ENCODE measurements around the gene OSCP1. TPM values are rescaled to one million over a fixed set of nuclear protein-coding genes. Genes with fewer than 3 reads are reported as not detected.
A peak's percentile ranks its signal among the peaks of the same experiment; 100 is the strongest.

Gene OSCP1
- total and polyA plus RNA-seq, 2 donors (not counting 3 experiments of a cell fraction or from before 2014, with no cell fraction given), result 4.6 to 8.3 TPM

DNA sequence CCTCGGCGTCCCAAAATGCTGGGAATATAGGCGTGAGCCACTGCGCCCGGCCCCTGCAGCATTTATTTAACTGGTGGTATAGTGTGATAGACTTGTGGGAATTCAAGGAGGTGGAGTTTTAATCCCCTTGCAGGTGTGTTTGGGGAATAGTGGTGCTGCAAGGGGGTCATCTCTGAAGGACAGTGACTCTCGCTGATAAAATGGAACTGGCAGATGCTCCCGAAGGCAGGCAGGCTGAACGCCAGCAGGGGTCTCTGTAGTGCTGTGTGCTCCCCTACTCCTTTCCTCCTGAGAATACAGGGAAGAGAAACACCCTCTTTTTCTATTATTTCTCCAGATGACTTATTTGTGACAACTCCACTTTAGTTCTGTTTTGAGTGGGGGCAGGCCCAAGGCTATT is 4.0 kb downstream of the OSCP1 start:
- TF ChIP-seq, protein P1, sequence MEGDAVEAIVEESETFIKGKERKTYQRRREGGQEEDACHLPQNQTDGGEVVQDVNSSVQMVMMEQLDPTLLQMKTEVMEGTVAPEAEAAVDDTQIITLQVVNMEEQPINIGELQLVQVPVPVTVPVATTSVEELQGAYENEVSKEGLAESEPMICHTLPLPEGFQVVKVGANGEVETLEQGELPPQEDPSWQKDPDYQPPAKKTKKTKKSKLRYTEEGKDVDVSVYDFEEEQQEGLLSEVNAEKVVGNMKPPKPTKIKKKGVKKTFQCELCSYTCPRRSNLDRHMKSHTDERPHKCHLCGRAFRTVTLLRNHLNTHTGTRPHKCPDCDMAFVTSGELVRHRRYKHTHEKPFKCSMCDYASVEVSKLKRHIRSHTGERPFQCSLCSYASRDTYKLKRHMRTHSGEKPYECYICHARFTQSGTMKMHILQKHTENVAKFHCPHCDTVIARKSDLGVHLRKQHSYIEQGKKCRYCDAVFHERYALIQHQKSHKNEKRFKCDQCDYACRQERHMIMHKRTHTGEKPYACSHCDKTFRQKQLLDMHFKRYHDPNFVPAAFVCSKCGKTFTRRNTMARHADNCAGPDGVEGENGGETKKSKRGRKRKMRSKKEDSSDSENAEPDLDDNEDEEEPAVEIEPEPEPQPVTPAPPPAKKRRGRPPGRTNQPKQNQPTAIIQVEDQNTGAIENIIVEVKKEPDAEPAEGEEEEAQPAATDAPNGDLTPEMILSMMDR (IDR thresholded peaks at IDR 0.05; ENCODE audit: extremely low read depth in 1 of 2, insufficient read depth in 1 of 2, low read depth in 1 of 2, low read length in 2 of 2), result peak; percentile 17 to 41
- TF ChIP-seq FOS (IDR thresholded peaks at IDR 0.05; ENCODE audit: borderline replicate concordance, insufficient read depth, low read length) (no peak), JUN (IDR thresholded peaks at IDR 0.05; ENCODE audit: borderline replicate concordance, insufficient read depth, insufficient read length, low read depth) (no peak), MYC (IDR thresholded peaks at IDR 0.05; ENCODE audit: low read depth, low read length) (no peak), POLR2A (IDR thresholded peaks at IDR 0.05; ENCODE audit: low read depth, low read length) (no peak)
- no peak overlapping the region for H3K4me2 ChIP-seq (ENCODE audit: insufficient read depth, low read length)
- no peaks in the 10 kb centered on the region for H3K36me3 ChIP-seq (ENCODE audit: control insufficient read depth in 2 of 2, extremely low read depth in 1 of 2, insufficient read depth in 2 of 2, low read length in 2 of 2)
- no TSS peak for BruUV-seq (replicated peaks)
- FAIRE-seq (no peak), DNase-seq (ENCODE audit: low read depth, low spot score) (no peak)
- H3K27me3 ChIP-seq (ENCODE audit: control insufficient read depth in 2 of 2, insufficient read depth in 2 of 2, low read length in 2 of 2), result no peaks in the 10 kb centered on the region
- no peaks in the 10 kb centered on the region for H3K9me1 ChIP-seq (replicated peaks; ENCODE audit: control insufficient read depth, extremely low read depth, insufficient read depth, low read length)
- intact Hi-C loops (cut with micrococcal nuclease) (no loop called here), dilution Hi-C loops (cut with MboI; ENCODE audit: extremely low pct_ligation_motif_present, low sequenced_read_pairs) (no loop called here)
- CTCF ChIA-PET, result no interaction called here
- no peaks in the 10 kb centered on the region for H4K20me1 ChIP-seq (replicated peaks; ENCODE audit: control insufficient read depth, extremely low read depth, insufficient read depth, low read length)
- H3K9me3 ChIP-seq (replicated peaks; ENCODE audit: control insufficient read depth, insufficient read depth, low read length), result no peaks in the 10 kb centered on the region
- H3K9ac ChIP-seq (replicated peaks; ENCODE audit: extremely low read depth, insufficient read depth, low read length), result no peak overlapping the region
- no peak overlapping the region for H2AFZ ChIP-seq (ENCODE audit: low read depth, low read length)
- POLR2A ChIA-PET, result no interaction called here
- no peaks in the 10 kb centered on the region for H3K79me2 ChIP-seq (ENCODE audit: control insufficient read depth, insufficient read depth, low read length)
- H3K4me1 ChIP-seq (ENCODE audit: control insufficient read depth, extremely low read depth, insufficient read depth, low read length), result peaks cover 4% of the 10 kb centered on the region
- no peak overlapping the region for H3K27ac ChIP-seq (ENCODE audit: insufficient read depth, low read depth, low read length)
- no peak overlapping the region for H3K4me3 ChIP-seq (replicated peaks in 1 of 3; ENCODE audit: insufficient read depth in 1 of 3, low read depth in 1 of 3, low read length in 3 of 3)

DNA sequence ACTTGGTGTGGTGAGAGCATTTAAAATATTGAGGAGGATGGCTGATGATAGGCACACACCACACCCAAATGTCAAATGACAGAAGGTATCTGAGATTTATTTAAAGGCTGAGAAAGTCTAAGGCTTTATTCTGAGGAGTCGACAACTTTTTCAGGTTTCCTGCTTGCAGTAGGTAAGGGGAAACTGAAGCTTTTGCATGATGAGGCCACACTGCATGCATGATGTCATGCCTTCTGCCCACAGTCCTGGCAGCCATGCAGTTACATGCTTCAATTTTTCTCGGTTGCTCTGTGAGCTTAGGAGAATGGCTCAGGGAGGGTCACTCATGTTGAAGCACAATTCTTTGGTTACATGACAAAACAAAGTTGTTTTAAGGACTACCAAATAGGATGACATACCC is 7.0 kb downstream of the OSCP1 start:
- Histone ChIP-seq H3K4me1 (ENCODE audit: control insufficient read depth, extremely low read depth, insufficient read depth, low read length) (no peaks in the 10 kb centered on the region), H4K20me1 (replicated peaks; ENCODE audit: control insufficient read depth, extremely low read depth, insufficient read depth, low read length) (no peaks in the 10 kb centered on the region)

More for the DNA sequence above, 7.0 kb downstream of the OSCP1 start:
- no peak for FAIRE-seq
- no peaks in the 10 kb centered on the region for H3K9me1 ChIP-seq (replicated peaks; ENCODE audit: control insufficient read depth, extremely low read depth, insufficient read depth, low read length)
- POLR2A ChIA-PET, result no interaction called here
- CTCF ChIA-PET, result no interaction called here
- no peak overlapping the region for H3K9ac ChIP-seq (replicated peaks; ENCODE audit: extremely low read depth, insufficient read depth, low read length)
- dilution Hi-C loops (cut with MboI; ENCODE audit: extremely low pct_ligation_motif_present, low sequenced_read_pairs) (no loop called here), intact Hi-C loops (cut with micrococcal nuclease) (no loop called here)
- BruUV-seq (replicated peaks), result no TSS peak
- no peaks in the 10 kb centered on the region for H3K9me3 ChIP-seq (replicated peaks; ENCODE audit: control insufficient read depth, insufficient read depth, low read length)
- no peak overlapping the region for H3K4me3 ChIP-seq (replicated peaks in 1 of 3; ENCODE audit: insufficient read depth in 1 of 3, low read depth in 1 of 3, low read length in 3 of 3)
- no peak for TF ChIP-seq POLR2AphosphoS5 (IDR thresholded peaks at IDR 0.05; ENCODE audit: insufficient read depth, low read depth, low read length)
- no peak for TF ChIP-seq JUN (IDR thresholded peaks at IDR 0.05; ENCODE audit: borderline replicate concordance, insufficient read depth, insufficient read length, low read depth)
- no peak for TF ChIP-seq EZH2 (IDR thresholded peaks at IDR 0.05; ENCODE audit: borderline replicate concordance, low read depth, low read length, severe bottlenecking)
- TF ChIP-seq MYC (IDR thresholded peaks at IDR 0.05; ENCODE audit: low read depth, low read length), result no peak
- TF ChIP-seq MAX (IDR thresholded peaks at IDR 0.05; ENCODE audit: insufficient read depth, insufficient read length), result no peak
- TF ChIP-seq FOS (IDR thresholded peaks at IDR 0.05; ENCODE audit: borderline replicate concordance, insufficient read depth, low read length), result no peak
- no peak for TF ChIP-seq POLR2A (IDR thresholded peaks at IDR 0.05; ENCODE audit: low read depth, low read length)
- no peak for TF ChIP-seq GATA2 (IDR thresholded peaks at IDR 0.05; ENCODE audit: insufficient read depth, insufficient read length, low read depth, low read length)
- TF ChIP-seq, protein P1 (IDR thresholded peaks at IDR 0.05; ENCODE audit: extremely low read depth in 1 of 2, insufficient read depth in 1 of 2, low read depth in 1 of 2, low read length in 2 of 2), result no peak
- H3K4me2 ChIP-seq (ENCODE audit: insufficient read depth, low read length), result no peak overlapping the region
- no peaks in the 10 kb centered on the region for H3K27me3 ChIP-seq (ENCODE audit: control insufficient read depth in 2 of 2, insufficient read depth in 2 of 2, low read length in 2 of 2)
- no peak for DNase-seq (ENCODE audit: low read depth, low spot score)
- H3K79me2 ChIP-seq (ENCODE audit: control insufficient read depth, insufficient read depth, low read length), result no peaks in the 10 kb centered on the region
- no peak overlapping the region for H3K27ac ChIP-seq (ENCODE audit: insufficient read depth, low read depth, low read length)
- H3K36me3 ChIP-seq (ENCODE audit: control insufficient read depth in 2 of 2, extremely low read depth in 1 of 2, insufficient read depth in 2 of 2, low read length in 2 of 2), result no peaks in the 10 kb centered on the region
- no peak overlapping the region for H2AFZ ChIP-seq (ENCODE audit: low read depth, low read length)

Measured in endothelial cell of umbilical vein (primary cell).